Liver (tissue), 3 donors: ENCODE measurements around the gene SEPHS1.

ENCODE experiments used
- EGR1 ChIP-seq, 2 donors: IDR thresholded peaks; 2 replicates each; pipeline ENCODE4 v1.6.1; 2016 to 2018; ENCODE audit warnings: antibody characterized with exemption in 2 of 2, low read depth in 2 of 2
- FOXA1 ChIP-seq: IDR thresholded peaks from 2 replicates; pipeline ENCODE4 v1.6.1; 2016; ENCODE audit warnings: antibody characterized with exemption
- GABPA ChIP-seq, 2 donors: IDR thresholded peaks in 1 of 2; conservative IDR thresholded peaks in 1 of 2; 2 replicates each; pipeline ENCODE4 v1.6.1; 2016; ENCODE audit warnings: antibody characterized with exemption in 2 of 2, mild to moderate bottlenecking in 1 of 2, moderate library complexity in 1 of 2
- JUND ChIP-seq, 2 donors: IDR thresholded peaks; 2 replicates each; pipeline ENCODE4 v1.6.1; 2016; ENCODE audit warnings: antibody characterized with exemption in 2 of 2
- NR2F2 ChIP-seq: IDR thresholded peaks from 2 replicates; pipeline ENCODE4 v1.6.1; 2016; ENCODE audit warnings: antibody characterized with exemption
- RAD21 ChIP-seq, 2 donors: IDR thresholded peaks; 2 replicates each; pipeline ENCODE4 v1.6.1; 2016; ENCODE audit warnings: antibody characterized with exemption in 2 of 2, mild to moderate bottlenecking in 2 of 2
- RXRA ChIP-seq, 2 donors: IDR thresholded peaks; 2 replicates each; pipeline ENCODE4 v1.6.1; 2017 to 2018; ENCODE audit warnings: antibody characterized with exemption in 2 of 2, mild to moderate bottlenecking in 1 of 2
- SP1 ChIP-seq: IDR thresholded peaks from 2 replicates; pipeline ENCODE4 v1.6.1; 2018; ENCODE audit warnings: antibody characterized with exemption, mild to moderate bottlenecking
- TAF1 ChIP-seq: conservative IDR thresholded peaks from 2 replicates; pipeline ENCODE4 v1.6.1; 2016; ENCODE audit warnings: antibody characterized with exemption, mild to moderate bottlenecking
- YY1 ChIP-seq: IDR thresholded peaks from 2 replicates; pipeline ENCODE4 v1.6.1; 2016; ENCODE audit warnings: antibody characterized with exemption, mild to moderate bottlenecking
- TF ChIP-seq, protein P1 (sequence below): IDR thresholded peaks from 2 replicates; pipeline ENCODE4 v1.6.1; 2016; ENCODE audit warnings: antibody characterized with exemption
- TF ChIP-seq, protein P2 (sequence below): fragments of 150-350 bp; IDR thresholded peaks from 2 replicates; pipeline ENCODE4 v1.5.1; 2017; ENCODE audit warnings: improper control_type of control experiment, low read depth, low read length; ENCODE audit not compliant: missing input control
- TF ChIP-seq, protein P3 (sequence below): IDR thresholded peaks from 2 replicates; pipeline ENCODE4 v1.6.1; 2016; ENCODE audit warnings: antibody characterized with exemption
- TF ChIP-seq, protein P4 (sequence below): IDR thresholded peaks from 2 replicates; pipeline ENCODE4 v1.6.1; 2016; ENCODE audit warnings: antibody characterized with exemption, mild to moderate bottlenecking
- donor health status: healthy.
- donor health status: healthy.

DNA sequence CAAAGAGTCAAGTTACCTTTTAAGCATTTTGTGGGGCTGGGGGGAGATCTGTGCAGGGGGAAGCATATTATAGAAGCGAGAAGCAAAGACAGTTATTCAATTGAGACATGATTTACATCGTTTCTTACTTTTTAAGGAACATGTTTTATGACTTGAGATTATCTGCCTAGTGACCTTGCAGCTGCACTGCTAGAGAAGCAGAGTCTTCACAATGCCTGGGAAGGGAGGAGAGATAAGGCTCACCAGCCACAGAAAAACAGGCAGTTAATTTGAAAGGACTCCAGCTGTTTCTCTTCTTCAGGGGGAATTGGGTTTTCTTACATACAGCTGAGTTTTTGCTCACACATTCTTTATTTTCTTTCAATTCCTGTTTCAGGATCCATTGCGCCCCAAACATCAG, 79.3 kb downstream of the SEPHS1 start:
- TF ChIP-seq, protein P1, sequence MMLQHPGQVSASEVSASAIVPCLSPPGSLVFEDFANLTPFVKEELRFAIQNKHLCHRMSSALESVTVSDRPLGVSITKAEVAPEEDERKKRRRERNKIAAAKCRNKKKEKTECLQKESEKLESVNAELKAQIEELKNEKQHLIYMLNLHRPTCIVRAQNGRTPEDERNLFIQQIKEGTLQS, result no peak
- TF ChIP-seq, protein P2, sequence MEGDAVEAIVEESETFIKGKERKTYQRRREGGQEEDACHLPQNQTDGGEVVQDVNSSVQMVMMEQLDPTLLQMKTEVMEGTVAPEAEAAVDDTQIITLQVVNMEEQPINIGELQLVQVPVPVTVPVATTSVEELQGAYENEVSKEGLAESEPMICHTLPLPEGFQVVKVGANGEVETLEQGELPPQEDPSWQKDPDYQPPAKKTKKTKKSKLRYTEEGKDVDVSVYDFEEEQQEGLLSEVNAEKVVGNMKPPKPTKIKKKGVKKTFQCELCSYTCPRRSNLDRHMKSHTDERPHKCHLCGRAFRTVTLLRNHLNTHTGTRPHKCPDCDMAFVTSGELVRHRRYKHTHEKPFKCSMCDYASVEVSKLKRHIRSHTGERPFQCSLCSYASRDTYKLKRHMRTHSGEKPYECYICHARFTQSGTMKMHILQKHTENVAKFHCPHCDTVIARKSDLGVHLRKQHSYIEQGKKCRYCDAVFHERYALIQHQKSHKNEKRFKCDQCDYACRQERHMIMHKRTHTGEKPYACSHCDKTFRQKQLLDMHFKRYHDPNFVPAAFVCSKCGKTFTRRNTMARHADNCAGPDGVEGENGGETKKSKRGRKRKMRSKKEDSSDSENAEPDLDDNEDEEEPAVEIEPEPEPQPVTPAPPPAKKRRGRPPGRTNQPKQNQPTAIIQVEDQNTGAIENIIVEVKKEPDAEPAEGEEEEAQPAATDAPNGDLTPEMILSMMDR, result no peak
- TF ChIP-seq RAD21 (IDR thresholded peaks at IDR 0.05) (no peak), TAF1 (no peak), YY1 (no peak), JUND (IDR thresholded peaks at IDR 0.05) (no peak), GABPA (IDR thresholded peaks at IDR 0.05 in 1 of 2, conservative IDR thresholded peaks at IDR 0.05 in 1 of 2) (no peak), SP1 (no peak), NR2F2 (no peak), FOXA1 (no peak), RXRA (IDR thresholded peaks at IDR 0.05) (no peak), EGR1 (IDR thresholded peaks at IDR 0.05; ENCODE audit: low read depth in 2 of 2) (no peak)
- TF ChIP-seq, protein P3, sequence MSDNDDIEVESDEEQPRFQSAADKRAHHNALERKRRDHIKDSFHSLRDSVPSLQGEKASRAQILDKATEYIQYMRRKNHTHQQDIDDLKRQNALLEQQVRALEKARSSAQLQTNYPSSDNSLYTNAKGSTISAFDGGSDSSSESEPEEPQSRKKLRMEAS, result no peak
- TF ChIP-seq, protein P4, sequence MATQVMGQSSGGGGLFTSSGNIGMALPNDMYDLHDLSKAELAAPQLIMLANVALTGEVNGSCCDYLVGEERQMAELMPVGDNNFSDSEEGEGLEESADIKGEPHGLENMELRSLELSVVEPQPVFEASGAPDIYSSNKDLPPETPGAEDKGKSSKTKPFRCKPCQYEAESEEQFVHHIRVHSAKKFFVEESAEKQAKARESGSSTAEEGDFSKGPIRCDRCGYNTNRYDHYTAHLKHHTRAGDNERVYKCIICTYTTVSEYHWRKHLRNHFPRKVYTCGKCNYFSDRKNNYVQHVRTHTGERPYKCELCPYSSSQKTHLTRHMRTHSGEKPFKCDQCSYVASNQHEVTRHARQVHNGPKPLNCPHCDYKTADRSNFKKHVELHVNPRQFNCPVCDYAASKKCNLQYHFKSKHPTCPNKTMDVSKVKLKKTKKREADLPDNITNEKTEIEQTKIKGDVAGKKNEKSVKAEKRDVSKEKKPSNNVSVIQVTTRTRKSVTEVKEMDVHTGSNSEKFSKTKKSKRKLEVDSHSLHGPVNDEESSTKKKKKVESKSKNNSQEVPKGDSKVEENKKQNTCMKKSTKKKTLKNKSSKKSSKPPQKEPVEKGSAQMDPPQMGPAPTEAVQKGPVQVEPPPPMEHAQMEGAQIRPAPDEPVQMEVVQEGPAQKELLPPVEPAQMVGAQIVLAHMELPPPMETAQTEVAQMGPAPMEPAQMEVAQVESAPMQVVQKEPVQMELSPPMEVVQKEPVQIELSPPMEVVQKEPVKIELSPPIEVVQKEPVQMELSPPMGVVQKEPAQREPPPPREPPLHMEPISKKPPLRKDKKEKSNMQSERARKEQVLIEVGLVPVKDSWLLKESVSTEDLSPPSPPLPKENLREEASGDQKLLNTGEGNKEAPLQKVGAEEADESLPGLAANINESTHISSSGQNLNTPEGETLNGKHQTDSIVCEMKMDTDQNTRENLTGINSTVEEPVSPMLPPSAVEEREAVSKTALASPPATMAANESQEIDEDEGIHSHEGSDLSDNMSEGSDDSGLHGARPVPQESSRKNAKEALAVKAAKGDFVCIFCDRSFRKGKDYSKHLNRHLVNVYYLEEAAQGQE, result no peak
